Activated T-cell treated with anti-CD3 and anti-CD28 coated beads, Interleukin-2, amount 50 U/mL, for 24 hours (primary cell): Measurements from ENCODE around the gene SKAP1.
"Not testable (repeated sequence)": the region's sequence is repeated elsewhere in the genome, so short reads cannot be mapped to it uniquely, and the experiment has no call there.

ENCODE experiments used
- DNase-seq: peaks from one replicate; pipeline ENCODE4 v3.0.0-alpha.2; 2020
- H3K27ac Mint-ChIP-seq: 2 replicates; pipeline ENCODE4 v1.8.0; 2020; ENCODE audit warnings: mild to moderate bottlenecking, mixed read lengths
- H3K27me3 Mint-ChIP-seq: 2 replicates; pipeline ENCODE4 v1.8.0; 2020; ENCODE audit warnings: mixed read lengths
- H3K36me3 Mint-ChIP-seq: 2 replicates; pipeline ENCODE4 v1.8.0; 2020; ENCODE audit warnings: low read depth, mixed read lengths
- H3K4me1 Mint-ChIP-seq: 2 replicates; pipeline ENCODE4 v1.8.0; 2020; ENCODE audit warnings: low read depth, mixed read lengths
- H3K4me3 Mint-ChIP-seq: 2 replicates; pipeline ENCODE4 v1.8.0; 2020; ENCODE audit warnings: mild to moderate bottlenecking, moderate library complexity, mixed read lengths
- H3K9me3 Mint-ChIP-seq: 2 replicates; pipeline ENCODE4 v1.8.0; 2020; ENCODE audit warnings: mixed read lengths

Gene SKAP1

GRCh38 chr17:48294020-48294805, 135.8 kb downstream of the SKAP1 start:
- Mint-ChIP-seq H3K4me3 (peak overlapping the region; percentile 78), H3K4me1 (peaks cover 62% of the 10 kb centered on the region), H3K36me3 (peaks cover 6% of the 10 kb centered on the region), H3K27me3 (no peaks in the 10 kb centered on the region), H3K27ac (peak overlapping the region; percentile 87), H3K9me3 (no peaks in the 10 kb centered on the region)
- no peak for DNase-seq

- Mint-ChIP-seq H3K4me1 (peaks cover 56% of the 10 kb centered on the region), H3K27me3 (no peaks in the 10 kb centered on the region), H3K36me3 (peaks cover 6% of the 10 kb centered on the region), H3K9me3 (no peaks in the 10 kb centered on the region), H3K27ac (peak overlapping the region; percentile 20), H3K4me3 (no peak overlapping the region)
- no peak for DNase-seq
Measured at GRCh38 chr17:48293319-48294019, 136.5 kb downstream of the SKAP1 start.

- DNase-seq = no peak
- Mint-ChIP-seq H3K27ac (no peak overlapping the region), H3K27me3 (no peaks in the 10 kb centered on the region), H3K9me3 (no peaks in the 10 kb centered on the region), H3K4me3 (no peak overlapping the region), H3K4me1 (peaks cover 36% of the 10 kb centered on the region), H3K36me3 (peaks cover 9% of the 10 kb centered on the region)
Measured at GRCh38 chr17:48290378-48290777, 139.6 kb downstream of the SKAP1 start.

GRCh38 chr17:48286917-48287316, 143.1 kb downstream of the SKAP1 start:
- Mint-ChIP-seq H3K4me1 (peaks cover 20% of the 10 kb centered on the region), H3K36me3 (peaks cover 12% of the 10 kb centered on the region)
- H3K4me3 Mint-ChIP-seq, H3K9me3 Mint-ChIP-seq, DNase-seq, H3K27ac Mint-ChIP-seq, H3K27me3 Mint-ChIP-seq: not testable (repeated sequence)

- DNase-seq = no peak
- H3K9me3 Mint-ChIP-seq = no peaks in the 10 kb centered on the region
- no peaks in the 10 kb centered on the region for H3K27me3 Mint-ChIP-seq
- peaks cover 18% of the 10 kb centered on the region for H3K4me1 Mint-ChIP-seq
- no peak overlapping the region for H3K4me3 Mint-ChIP-seq
- H3K27ac Mint-ChIP-seq = no peak overlapping the region
- H3K36me3 Mint-ChIP-seq = peaks cover 10% of the 10 kb centered on the region
Measured at GRCh38 chr17:48285614-48286013, 144.4 kb downstream of the SKAP1 start.

- no peak for DNase-seq
- peaks cover 16% of the 10 kb centered on the region for H3K4me1 Mint-ChIP-seq
- H3K27me3 Mint-ChIP-seq = no peaks in the 10 kb centered on the region
- H3K27ac Mint-ChIP-seq = no peak overlapping the region
- H3K4me3 Mint-ChIP-seq = no peak overlapping the region
- no peaks in the 10 kb centered on the region for H3K9me3 Mint-ChIP-seq
- peaks cover 13% of the 10 kb centered on the region for H3K36me3 Mint-ChIP-seq
Measured at GRCh38 chr17:48283907-48284306, 146.1 kb downstream of the SKAP1 start.

GRCh38 chr17:48283411-48283810, 146.6 kb downstream of the SKAP1 start:
- H3K4me1 Mint-ChIP-seq = peaks cover 16% of the 10 kb centered on the region
- H3K27ac Mint-ChIP-seq = no peak overlapping the region
- H3K9me3 Mint-ChIP-seq = no peaks in the 10 kb centered on the region
- peaks cover 15% of the 10 kb centered on the region for H3K36me3 Mint-ChIP-seq
- no peaks in the 10 kb centered on the region for H3K27me3 Mint-ChIP-seq
- DNase-seq = no peak
- H3K4me3 Mint-ChIP-seq = no peak overlapping the region

- no peak overlapping the region for H3K4me3 Mint-ChIP-seq
- peaks cover 15% of the 10 kb centered on the region for H3K36me3 Mint-ChIP-seq
- H3K27ac Mint-ChIP-seq = no peak overlapping the region
- no peaks in the 10 kb centered on the region for H3K9me3 Mint-ChIP-seq
- H3K4me1 Mint-ChIP-seq = peaks cover 19% of the 10 kb centered on the region
- no peaks in the 10 kb centered on the region for H3K27me3 Mint-ChIP-seq
- DNase-seq = no peak
Measured at GRCh38 chr17:48282303-48282702, 147.7 kb downstream of the SKAP1 start.

- Mint-ChIP-seq H3K27me3 (no peaks in the 10 kb centered on the region), H3K9me3 (no peaks in the 10 kb centered on the region), H3K36me3 (peaks cover 23% of the 10 kb centered on the region), H3K4me1 (peaks cover 27% of the 10 kb centered on the region), H3K4me3 (no peak overlapping the region), H3K27ac (no peak overlapping the region)
- no peak for DNase-seq
Measured at GRCh38 chr17:48278760-48279491, 151.1 kb downstream of the SKAP1 start.

GRCh38 chr17:48276776-48277175, 153.2 kb downstream of the SKAP1 start:
- Mint-ChIP-seq H3K36me3 (peaks cover 21% of the 10 kb centered on the region), H3K4me1 (peaks cover 19% of the 10 kb centered on the region), H3K4me3 (no peak overlapping the region), H3K27me3 (no peaks in the 10 kb centered on the region), H3K27ac (peak overlapping the region; percentile 9), H3K9me3 (no peaks in the 10 kb centered on the region)
- DNase-seq = no peak

- DNase-seq = no peak
- Mint-ChIP-seq H3K27ac (no peak overlapping the region), H3K4me3 (no peak overlapping the region), H3K4me1 (peaks cover 15% of the 10 kb centered on the region), H3K27me3 (no peaks in the 10 kb centered on the region), H3K9me3 (no peaks in the 10 kb centered on the region), H3K36me3 (peaks cover 11% of the 10 kb centered on the region)
Measured at GRCh38 chr17:48270899-48271298, 159.1 kb downstream of the SKAP1 start.

GRCh38 chr17:48269209-48269608, 160.8 kb downstream of the SKAP1 start:
- Mint-ChIP-seq H3K4me3 (no peak overlapping the region), H3K4me1 (peaks cover 27% of the 10 kb centered on the region), H3K9me3 (no peaks in the 10 kb centered on the region), H3K27me3 (no peaks in the 10 kb centered on the region), H3K36me3 (peaks cover 2% of the 10 kb centered on the region), H3K27ac (no peak overlapping the region)
- no peak for DNase-seq

GRCh38 chr17:48263731-48264035, 166.3 kb downstream of the SKAP1 start:
- H3K4me1 Mint-ChIP-seq = peaks cover 35% of the 10 kb centered on the region
- no peak overlapping the region for H3K27ac Mint-ChIP-seq
- no peaks in the 10 kb centered on the region for H3K27me3 Mint-ChIP-seq
- H3K36me3 Mint-ChIP-seq = peaks cover 16% of the 10 kb centered on the region
- no peak overlapping the region for H3K4me3 Mint-ChIP-seq
- no peak for DNase-seq
- no peaks in the 10 kb centered on the region for H3K9me3 Mint-ChIP-seq

- Mint-ChIP-seq H3K27ac (no peak overlapping the region), H3K27me3 (no peaks in the 10 kb centered on the region), H3K4me1 (peaks cover 34% of the 10 kb centered on the region), H3K4me3 (no peak overlapping the region), H3K9me3 (no peaks in the 10 kb centered on the region), H3K36me3 (peaks cover 16% of the 10 kb centered on the region)
- DNase-seq = no peak
Measured at GRCh38 chr17:48262982-48263730, 166.9 kb downstream of the SKAP1 start.
